CD4-positive, alpha-beta T cell treated with Interleukin-1 beta for 1 hour (primary cell): ENCODE measurements around the gene SUDS3.
A peak's percentile ranks its signal among the peaks of the same experiment; 100 is the strongest.
"Not testable (repeated sequence)": the region's sequence is repeated elsewhere in the genome, so short reads cannot be mapped to it uniquely, and the experiment has no call there.

ENCODE experiments used
- DNase-seq, 2 donors: peaks; one replicate each; pipeline ENCODE4 v3.0.0-alpha.2; 2020 to 2022

Gene SUDS3

GRCh38 chr12:118376089-118377020, at the start of gene SUDS3:
Gene SUDS3, plus strand, starts transcription at chr12:118376555. Its CDS starts 137 bp downstream, at chr12:118376692.
- DNase-seq = peak; percentile 89 to 94

- DNase-seq = no peak
Observed at GRCh38 chr12:118326991-118327390, 49.4 kb upstream of the SUDS3 start.

GRCh38 chr12:118327391-118327790, 49.0 kb upstream of the SUDS3 start:
- DNase-seq = no peak

- DNase-seq = no peak
Observed at GRCh38 chr12:118328486-118329330, 47.6 kb upstream of the SUDS3 start.

- peak in 1 of 2 donors; percentile 20 for DNase-seq
Observed at GRCh38 chr12:118330421-118331018, 45.8 kb upstream of the SUDS3 start.

GRCh38 chr12:118332511-118332910, 43.8 kb upstream of the SUDS3 start:
- no peak for DNase-seq

- DNase-seq = no peak
Observed at GRCh38 chr12:118334241-118334640, 42.1 kb upstream of the SUDS3 start.

- no peak for DNase-seq
Observed at GRCh38 chr12:118334939-118335567, 41.3 kb upstream of the SUDS3 start.

- DNase-seq = no peak
Observed at GRCh38 chr12:118336123-118336522, 40.2 kb upstream of the SUDS3 start.

- DNase-seq = no peak
Observed at GRCh38 chr12:118337194-118337838, 39.0 kb upstream of the SUDS3 start.

- no peak for DNase-seq
Observed at GRCh38 chr12:118342090-118342489, 34.3 kb upstream of the SUDS3 start.

- DNase-seq = no peak
Observed at GRCh38 chr12:118344829-118345228, 31.5 kb upstream of the SUDS3 start.

GRCh38 chr12:118345355-118345754, 31.0 kb upstream of the SUDS3 start:
- no peak for DNase-seq

- no peak for DNase-seq
Observed at GRCh38 chr12:118346895-118347294, 29.5 kb upstream of the SUDS3 start.

GRCh38 chr12:118347916-118348315, 28.4 kb upstream of the SUDS3 start:
- no peak for DNase-seq

- DNase-seq = no peak
Observed at GRCh38 chr12:118350908-118351559, 25.3 kb upstream of the SUDS3 start.

GRCh38 chr12:118353721-118354120, 22.6 kb upstream of the SUDS3 start:
- no peak for DNase-seq

GRCh38 chr12:118354503-118354902, 21.9 kb upstream of the SUDS3 start:
- not testable (repeated sequence) for DNase-seq

GRCh38 chr12:118354903-118355302, 21.5 kb upstream of the SUDS3 start:
- no peak for DNase-seq

GRCh38 chr12:118355843-118356242, 20.5 kb upstream of the SUDS3 start:
- DNase-seq = no peak

- no peak for DNase-seq
Observed at GRCh38 chr12:118356809-118357256, 19.5 kb upstream of the SUDS3 start.
